PC-3 (cell line): ENCODE data around the gene CKMT1B.
"Not testable (repeated sequence)": the region's sequence is repeated elsewhere in the genome, so short reads cannot be mapped to it uniquely, and the experiment has no call there.

Experiments
- CTCF ChIP-seq: fragments of 300-600 bp; sonication (generic); conservative IDR thresholded peaks from 2 replicates; pipeline ENCODE4 v1.5.1; 2017; ENCODE audit warnings: antibody characterized with exemption, low read depth, mild to moderate bottlenecking, low read length
- EZH2phosphoT487 ChIP-seq: fragments of 300-600 bp; sonication (generic); IDR thresholded peaks from 2 replicates; pipeline ENCODE4 v1.6.1; 2018; ENCODE audit warnings: mild to moderate bottlenecking, antibody characterized with exemption, low read length, borderline replicate concordance

- TF ChIP-seq EZH2phosphoT487, CTCF: not testable (repeated sequence)
Observed at GRCh38 chr15:43562753-43563152, 31.1 kb upstream of the CKMT1B start.
